Epithelial cell of proximal tubule (primary cell): ENCODE data around the gene TLE5. TPM values are rescaled to one million over a fixed set of nuclear protein-coding genes. Genes with fewer than 3 reads are reported as not detected.
"Not testable (repeated sequence)": the region's sequence is repeated elsewhere in the genome, so short reads cannot be mapped to it uniquely, and the experiment has no call there.

ENCODE experiments used
- DNase-seq: peaks from one replicate; pipeline ENCODE4 v3.0.0-alpha.2; 2011; ENCODE audit warnings: low read depth
- H3K4me3 ChIP-seq: 2 replicates; pipeline ENCODE4 v1.5.1; 2011; ENCODE audit warnings: low read depth, mild to moderate bottlenecking, low read length
- CTCF ChIP-seq: conservative IDR thresholded peaks from 2 replicates; pipeline ENCODE4 v1.5.1; 2012; ENCODE audit warnings: low read depth, mild to moderate bottlenecking, low read length
- total RNA-seq: library from RNA; depleted of rRNA; stranded (reverse); fragments of >200 nt; gene quantifications from 2 replicates; pipeline ENCODE4 v1.2.3, GENCODE V29; 2015

The TLE5 gene
- total RNA-seq, 1 donor from 2014 or later, result 238 TPM

- no peak for DNase-seq
- H3K4me3 ChIP-seq, result no peak overlapping the region
- TF ChIP-seq CTCF, result no peak
Observed at GRCh38 chr19:3055741-3056416, 6.4 kb downstream of the TLE5 start.

GRCh38 chr19:3054972-3055740, 7.1 kb downstream of the TLE5 start:
- no peak for DNase-seq
- no peak overlapping the region for H3K4me3 ChIP-seq
- TF ChIP-seq CTCF, result no peak

- H3K4me3 ChIP-seq, result no peak overlapping the region
- no peak for TF ChIP-seq CTCF
- DNase-seq, result no peak
Observed at GRCh38 chr19:3054265-3054971, 7.9 kb downstream of the TLE5 start.

- DNase-seq, result no peak
- H3K4me3 ChIP-seq, result no peak overlapping the region
- TF ChIP-seq CTCF, result no peak
Observed at GRCh38 chr19:3053780-3054179, 8.5 kb downstream of the TLE5 start.

GRCh38 chr19:3053218-3053621, 9.1 kb downstream of the TLE5 start:
- DNase-seq, result no peak
- no peak for TF ChIP-seq CTCF
- H3K4me3 ChIP-seq, result no peak overlapping the region

GRCh38 chr19:3050016-3050415, 12.3 kb downstream of the TLE5 start:
- not testable (repeated sequence) for DNase-seq, H3K4me3 ChIP-seq

- no peak for DNase-seq
- no peak for TF ChIP-seq CTCF
Observed at GRCh38 chr19:3049089-3049488, 13.2 kb downstream of the TLE5 start.

More at GRCh38 chr19:3049089-3049488, 13.2 kb downstream of the TLE5 start:
- H3K4me3 ChIP-seq, result no peak overlapping the region
